GM12892 (cell line): ENCODE results near the gene AQP2.

Experiments used
- POLR2A ChIP-seq: IDR thresholded peaks from 2 replicates; pipeline ENCODE4 v1.6.1; 2011; ENCODE audit warnings: low read depth, low read length, control low read depth
- POLR2AphosphoS5 ChIP-seq: IDR thresholded peaks from 2 replicates; pipeline ENCODE4 v1.6.1; 2011; ENCODE audit warnings: low read depth, low read length, control low read depth
- TAF1 ChIP-seq: IDR thresholded peaks from 2 replicates; pipeline ENCODE4 v1.6.1; 2011; ENCODE audit warnings: low read depth, mild to moderate bottlenecking, control low read depth, low read length, borderline replicate concordance

- TF ChIP-seq POLR2AphosphoS5 (no peak), POLR2A (no peak), TAF1 (no peak)
Observed at GRCh38 chr12:49984476-49985359, 34.2 kb downstream of the AQP2 start.
